SH-SY5Y (cell line): Measurements from ENCODE around the gene PON3.

Source experiments
- GATA2 ChIP-seq: IDR thresholded peaks from 2 replicates; pipeline ENCODE4 v1.6.1; 2011; ENCODE audit warnings: mild to moderate bottlenecking, low read depth, low read length
- GATA3 ChIP-seq: IDR thresholded peaks from 2 replicates; pipeline ENCODE4 v1.6.1; 2011; ENCODE audit warnings: low read depth, mild to moderate bottlenecking, low read length, moderate library complexity

- TF ChIP-seq GATA2 (no peak), GATA3 (no peak)
Measured at GRCh38 chr7:95342642-95343307, 53.4 kb downstream of the PON3 start.
